Osteoblast (primary cell): ENCODE measurements around the gene OXLD1. TPM values are rescaled to one million over a fixed set of nuclear protein-coding genes. Genes with fewer than 3 reads are reported as not detected.

Source experiments
- DNase-seq: peaks from one replicate; pipeline ENCODE4 v3.0.0; 2011; ENCODE audit warnings: low spot score, mixed read lengths; ENCODE audit not compliant: insufficient read length; ENCODE audit errors: missing footprints
- H2AFZ ChIP-seq: 2 replicates; pipeline ENCODE4 v1.6.0; 2011; ENCODE audit warnings: mild to moderate bottlenecking, low read length
- H3K27ac ChIP-seq: 2 replicates; pipeline ENCODE4 v1.5.1; 2011; ENCODE audit warnings: mild to moderate bottlenecking, low read depth, low read length, moderate library complexity
- H3K27me3 ChIP-seq: 2 replicates; pipeline ENCODE4 v1.6.0; 2012; ENCODE audit warnings: mild to moderate bottlenecking, control low read depth, inconsistent platforms, low read length, moderate library complexity; ENCODE audit not compliant: insufficient read depth
- H3K36me3 ChIP-seq: 2 replicates; pipeline ENCODE4 v1.5.1; 2011; ENCODE audit warnings: mild to moderate bottlenecking, low read length, control low read depth, moderate library complexity; ENCODE audit not compliant: insufficient read depth
- H3K4me1 ChIP-seq: 2 replicates; pipeline ENCODE4 v1.5.1; 2011; ENCODE audit warnings: mild to moderate bottlenecking, low read length, control low read depth, moderate library complexity; ENCODE audit not compliant: insufficient read depth
- H3K4me2 ChIP-seq: 2 replicates; pipeline ENCODE4 v1.6.0; 2011; ENCODE audit warnings: mild to moderate bottlenecking, low read length; ENCODE audit not compliant: insufficient read depth
- H3K4me3 ChIP-seq: fragments of 200-600 bp; sonication (generic); 3 replicates; pipeline ENCODE4 v1.5.1; 2012; ENCODE audit warnings: mild to moderate bottlenecking, low read length, inconsistent platforms; ENCODE audit not compliant: insufficient read depth
- H3K79me2 ChIP-seq: 2 replicates; pipeline ENCODE4 v1.6.0; 2012; ENCODE audit warnings: mild to moderate bottlenecking, low read length, control low read depth, inconsistent platforms; ENCODE audit not compliant: insufficient read depth
- H3K9me3 ChIP-seq: 2 replicates; pipeline ENCODE4 v1.5.1; 2011; ENCODE audit warnings: low read depth, low read length, control low read depth
- H4K20me1 ChIP-seq: 2 replicates; pipeline ENCODE4 v1.6.0; 2012; ENCODE audit warnings: mild to moderate bottlenecking, low read length, control low read depth; ENCODE audit not compliant: insufficient read depth
- total RNA-seq: library from RNA; depleted of rRNA; stranded (reverse); fragments of >200 nt; gene quantifications from 2 replicates; pipeline ENCODE4 v1.2.3, GENCODE V29; 2012
- TF ChIP-seq, protein P1 (sequence below): IDR thresholded peaks from 2 replicates; pipeline ENCODE4 v1.5.1; 2011; ENCODE audit warnings: mild to moderate bottlenecking, low read depth, low read length, moderate library complexity; ENCODE audit errors: extremely low read depth

The OXLD1 gene
- total RNA-seq, 1 donor: 21.0 TPM

GRCh38 chr17:81682565-81683207 lies 16.3 kb upstream of the OXLD1 start:
- TF ChIP-seq, protein P1, sequence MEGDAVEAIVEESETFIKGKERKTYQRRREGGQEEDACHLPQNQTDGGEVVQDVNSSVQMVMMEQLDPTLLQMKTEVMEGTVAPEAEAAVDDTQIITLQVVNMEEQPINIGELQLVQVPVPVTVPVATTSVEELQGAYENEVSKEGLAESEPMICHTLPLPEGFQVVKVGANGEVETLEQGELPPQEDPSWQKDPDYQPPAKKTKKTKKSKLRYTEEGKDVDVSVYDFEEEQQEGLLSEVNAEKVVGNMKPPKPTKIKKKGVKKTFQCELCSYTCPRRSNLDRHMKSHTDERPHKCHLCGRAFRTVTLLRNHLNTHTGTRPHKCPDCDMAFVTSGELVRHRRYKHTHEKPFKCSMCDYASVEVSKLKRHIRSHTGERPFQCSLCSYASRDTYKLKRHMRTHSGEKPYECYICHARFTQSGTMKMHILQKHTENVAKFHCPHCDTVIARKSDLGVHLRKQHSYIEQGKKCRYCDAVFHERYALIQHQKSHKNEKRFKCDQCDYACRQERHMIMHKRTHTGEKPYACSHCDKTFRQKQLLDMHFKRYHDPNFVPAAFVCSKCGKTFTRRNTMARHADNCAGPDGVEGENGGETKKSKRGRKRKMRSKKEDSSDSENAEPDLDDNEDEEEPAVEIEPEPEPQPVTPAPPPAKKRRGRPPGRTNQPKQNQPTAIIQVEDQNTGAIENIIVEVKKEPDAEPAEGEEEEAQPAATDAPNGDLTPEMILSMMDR: no peak
- peaks cover 75% of the 10 kb centered on the region for H3K79me2 ChIP-seq
- H2AFZ ChIP-seq: peak overlapping the region; percentile 78
- DNase-seq: peak; percentile 86
- H3K27ac ChIP-seq: peak overlapping the region; percentile 85
- H3K27me3 ChIP-seq: no peaks in the 10 kb centered on the region
- peaks cover 29% of the 10 kb centered on the region for H3K36me3 ChIP-seq
- peaks cover 23% of the 10 kb centered on the region for H3K4me1 ChIP-seq
- H3K9me3 ChIP-seq: no peaks in the 10 kb centered on the region
- peak overlapping the region; percentile 97 for H3K4me3 ChIP-seq
- H4K20me1 ChIP-seq: peaks cover 41% of the 10 kb centered on the region
- H3K4me2 ChIP-seq: peak overlapping the region; percentile 97

DNA sequence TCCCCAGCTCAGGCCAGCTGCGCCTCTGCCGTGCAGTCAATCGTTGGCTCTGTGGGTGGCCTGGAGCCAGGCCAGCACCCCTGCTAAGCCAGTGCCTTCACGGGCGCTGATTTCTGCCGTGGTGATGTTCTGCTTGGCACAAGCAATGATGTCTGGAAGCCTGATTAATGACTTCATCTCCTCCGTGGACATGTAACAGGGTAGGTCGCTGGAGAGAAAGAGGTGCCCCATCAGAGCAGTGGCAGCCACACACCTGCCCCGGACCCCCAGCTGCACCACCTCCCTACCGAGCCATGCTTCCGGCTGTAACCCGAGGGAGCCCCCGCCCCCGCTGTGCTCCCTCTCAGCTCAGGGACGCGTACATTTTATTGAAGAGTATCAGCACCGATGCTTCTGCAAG lies 15.3 kb upstream of the OXLD1 start:
- peaks cover 18% of the 10 kb centered on the region for H3K36me3 ChIP-seq
- no peak for DNase-seq
- H3K79me2 ChIP-seq: peaks cover 67% of the 10 kb centered on the region
- no peak overlapping the region for H2AFZ ChIP-seq
- no peak overlapping the region for H3K27ac ChIP-seq
- H3K4me1 ChIP-seq: peaks cover 23% of the 10 kb centered on the region
- no peak overlapping the region for H3K4me2 ChIP-seq
- H4K20me1 ChIP-seq: peaks cover 31% of the 10 kb centered on the region
- TF ChIP-seq, protein P1: no peak
- no peak overlapping the region for H3K4me3 ChIP-seq
- no peaks in the 10 kb centered on the region for H3K9me3 ChIP-seq
- no peaks in the 10 kb centered on the region for H3K27me3 ChIP-seq

- Histone ChIP-seq H3K4me2 (no peak overlapping the region), H3K79me2 (peaks cover 55% of the 10 kb centered on the region), H3K27ac (no peak overlapping the region), H3K27me3 (no peaks in the 10 kb centered on the region), H2AFZ (no peak overlapping the region), H3K36me3 (peaks cover 4% of the 10 kb centered on the region), H3K4me3 (no peak overlapping the region), H4K20me1 (peaks cover 16% of the 10 kb centered on the region), H3K4me1 (peaks cover 18% of the 10 kb centered on the region), H3K9me3 (no peaks in the 10 kb centered on the region)
- TF ChIP-seq, protein P1: no peak
- DNase-seq: peak; percentile 41
These were observed 13.7 kb upstream of the OXLD1 start for GRCh38 chr17:81680150-81680549.

GRCh38 chr17:81676906-81677305 lies 10.5 kb upstream of the OXLD1 start:
- H2AFZ ChIP-seq: no peak overlapping the region
- H3K4me1 ChIP-seq: no peaks in the 10 kb centered on the region
- peaks cover 25% of the 10 kb centered on the region for H3K79me2 ChIP-seq
- no peaks in the 10 kb centered on the region for H3K9me3 ChIP-seq
- H3K36me3 ChIP-seq: peaks cover 26% of the 10 kb centered on the region
- H3K4me3 ChIP-seq: no peak overlapping the region
- peak; percentile 22 for DNase-seq
- no peak overlapping the region for H3K27ac ChIP-seq
- H3K27me3 ChIP-seq: no peaks in the 10 kb centered on the region
- TF ChIP-seq, protein P1: no peak
- H3K4me2 ChIP-seq: no peak overlapping the region
- H4K20me1 ChIP-seq: no peaks in the 10 kb centered on the region
